HG03025 (cell line): ENCODE data around the gene ACAD10.
"Not testable (repeated sequence)": the region's sequence is repeated elsewhere in the genome, so short reads cannot be mapped to it uniquely, and the experiment has no call there.

Experiments used
- ATAC-seq: cut with Tn5 transposase; IDR thresholded peaks from one replicate; pipeline ENCODE4 v1.9.1; 2021; ENCODE audit warnings: mild to moderate bottlenecking, moderate library complexity; ENCODE audit not compliant: unreplicated experiment, low FRiP score

ACAD10 gene

DNA sequence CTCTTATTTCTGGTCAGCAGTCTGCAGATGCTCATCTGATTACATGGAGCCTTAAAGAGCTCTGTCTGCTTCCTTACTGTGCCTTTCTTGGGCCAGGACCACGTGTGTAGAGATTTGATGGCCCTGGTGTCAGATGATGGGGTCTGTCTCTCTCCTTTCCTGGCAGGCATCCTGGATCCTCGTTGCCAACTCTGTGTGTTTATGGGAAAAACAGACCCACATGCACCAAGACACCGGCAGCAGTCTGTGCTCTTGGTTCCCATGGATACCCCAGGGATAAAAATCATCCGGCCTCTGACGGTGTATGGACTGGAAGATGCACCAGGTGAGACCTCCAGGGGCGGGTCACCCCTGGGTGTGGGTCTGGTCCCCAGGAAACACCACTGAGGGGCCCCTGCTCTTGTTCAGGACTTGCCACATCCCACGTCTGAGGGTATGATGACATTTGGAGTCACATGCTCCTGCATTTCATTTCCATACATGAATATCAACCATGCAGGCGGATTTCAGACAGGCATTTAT, 62.4 kb downstream of the ACAD10 start:
- no peak for ATAC-seq

DNA sequence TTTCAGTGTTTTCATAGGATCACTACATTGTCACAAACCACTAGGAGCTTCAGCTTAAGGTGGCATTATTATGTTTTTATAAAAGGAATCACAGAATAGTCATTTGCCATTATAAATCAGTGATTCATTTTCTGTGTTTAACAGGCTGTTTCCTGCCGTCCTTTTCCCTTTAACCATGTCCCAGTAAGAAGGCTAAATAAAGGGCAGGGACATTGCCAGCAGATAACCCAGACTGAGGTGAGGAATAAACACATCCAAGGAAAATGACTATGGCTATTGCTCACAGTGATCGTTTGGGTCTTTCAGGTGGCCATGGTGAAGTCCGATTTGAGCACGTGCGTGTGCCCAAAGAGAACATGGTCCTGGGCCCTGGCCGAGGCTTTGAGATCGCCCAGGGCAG, 63.0 kb downstream of the ACAD10 start:
- no peak for ATAC-seq

DNA sequence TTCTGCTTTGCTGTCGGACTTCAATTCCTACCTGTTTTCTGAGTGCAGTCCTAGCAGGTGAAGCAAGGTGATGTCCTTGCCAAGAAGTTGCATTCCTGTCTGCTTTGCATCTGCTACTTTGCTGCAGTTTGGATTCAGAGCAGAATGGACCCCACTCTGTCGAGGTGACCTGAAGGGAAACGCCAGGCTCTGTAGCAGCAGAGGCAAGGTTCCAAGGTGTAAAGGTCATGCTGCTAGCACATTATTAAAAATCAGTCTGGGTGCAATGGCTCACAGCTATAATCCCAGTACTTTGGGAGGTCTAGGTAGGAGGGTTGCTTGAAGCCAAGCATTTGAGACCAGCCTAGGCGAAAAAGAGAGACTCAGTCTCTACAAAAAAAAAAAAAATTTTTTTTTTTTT, 63.5 kb downstream of the ACAD10 start:
- no peak for ATAC-seq

DNA sequence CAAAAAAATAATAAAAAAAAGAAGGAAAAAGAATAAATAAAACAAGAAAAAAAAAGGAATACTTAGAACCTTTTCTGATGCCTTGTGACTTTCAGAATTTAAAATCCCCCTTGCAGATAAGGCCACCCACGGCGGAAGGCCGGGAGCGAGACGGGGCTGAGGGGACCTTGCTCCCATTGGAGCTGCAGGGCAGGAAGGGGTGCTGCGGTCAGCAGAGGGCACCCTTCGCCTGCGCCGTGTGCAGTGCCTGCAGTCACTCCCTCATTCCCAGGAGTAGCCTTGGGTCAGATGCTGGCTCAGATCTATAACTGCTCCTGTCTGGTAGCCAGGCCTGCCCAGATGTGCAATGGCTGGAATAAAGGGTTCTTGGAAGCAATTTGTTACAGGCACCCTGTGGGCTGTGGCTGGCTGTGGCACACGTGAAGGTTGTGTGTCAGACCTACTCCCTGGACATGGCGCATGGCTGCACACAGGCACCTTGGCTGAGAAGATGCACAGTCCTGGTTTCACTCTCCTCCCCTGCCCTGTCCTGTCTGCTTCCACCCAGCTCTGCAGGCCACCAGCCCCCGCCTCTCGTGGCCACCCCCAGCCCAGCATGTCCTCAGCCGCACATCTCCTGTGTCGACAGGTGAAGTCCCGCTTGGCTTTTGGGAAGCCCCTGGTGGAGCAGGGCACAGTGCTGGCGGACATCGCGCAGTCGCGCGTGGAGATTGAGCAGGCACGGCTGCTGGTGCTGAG, 67.5 kb downstream of the ACAD10 start:
- ATAC-seq = no peak

DNA sequence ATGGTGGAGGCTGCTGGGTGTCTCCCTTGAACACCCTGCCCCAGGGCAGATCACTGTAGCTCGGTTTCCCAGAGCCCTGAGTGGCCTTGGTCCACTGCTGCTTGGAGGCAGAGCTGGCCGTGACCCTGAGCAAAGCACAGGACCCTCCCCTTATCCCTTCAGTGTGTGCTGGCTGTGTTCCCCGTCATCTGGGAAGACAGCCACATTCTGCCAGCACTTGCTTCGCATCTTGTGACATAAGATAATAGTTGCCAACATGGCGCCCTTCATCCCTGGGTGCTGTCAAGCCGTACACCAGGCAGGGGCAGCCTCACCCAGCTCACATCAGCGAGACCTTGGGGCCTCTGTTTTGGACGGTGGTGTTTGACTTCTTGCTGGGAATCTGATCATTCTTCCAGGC, 68.8 kb downstream of the ACAD10 start:
- ATAC-seq = no peak

DNA sequence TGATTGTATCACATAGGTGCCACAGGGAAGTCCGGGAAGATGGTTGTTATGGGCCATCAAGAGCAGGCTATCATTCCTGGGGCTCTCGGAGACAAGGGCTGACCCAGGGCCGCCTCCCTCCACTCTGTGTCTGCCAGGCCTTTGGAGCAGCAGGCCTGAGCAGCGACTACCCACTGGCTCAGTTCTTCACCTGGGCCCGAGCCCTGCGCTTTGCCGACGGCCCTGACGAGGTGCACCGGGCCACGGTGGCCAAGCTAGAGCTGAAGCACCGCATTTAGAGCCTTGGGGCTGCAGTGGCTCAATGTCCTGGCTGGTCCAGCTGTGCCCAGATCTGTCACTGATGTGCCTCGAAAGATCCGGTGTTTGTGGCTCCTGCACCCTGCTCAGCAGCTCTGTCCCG, 70.3 kb downstream of the ACAD10 start:
- ATAC-seq = no peak

DNA sequence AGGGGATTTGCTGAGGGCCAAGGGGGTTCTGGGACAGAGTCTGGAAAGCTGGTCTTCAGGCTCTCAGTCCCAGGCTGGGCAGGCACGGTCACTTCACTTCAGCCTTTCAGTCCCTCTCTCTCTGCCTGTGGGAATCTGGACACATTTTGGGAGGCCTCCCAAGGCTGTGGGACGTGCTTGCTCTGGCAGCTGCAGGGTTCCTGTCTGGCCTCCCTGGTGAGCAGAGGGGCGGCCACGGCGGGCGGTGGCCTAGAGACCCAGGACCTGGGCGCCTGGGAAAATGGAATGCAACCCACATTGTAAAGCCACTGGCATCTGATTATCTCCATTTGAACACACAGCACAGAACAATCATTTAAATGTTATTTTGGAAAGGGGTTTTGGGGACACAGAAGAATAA, 70.8 kb downstream of the ACAD10 start:
- no peak for ATAC-seq

DNA sequence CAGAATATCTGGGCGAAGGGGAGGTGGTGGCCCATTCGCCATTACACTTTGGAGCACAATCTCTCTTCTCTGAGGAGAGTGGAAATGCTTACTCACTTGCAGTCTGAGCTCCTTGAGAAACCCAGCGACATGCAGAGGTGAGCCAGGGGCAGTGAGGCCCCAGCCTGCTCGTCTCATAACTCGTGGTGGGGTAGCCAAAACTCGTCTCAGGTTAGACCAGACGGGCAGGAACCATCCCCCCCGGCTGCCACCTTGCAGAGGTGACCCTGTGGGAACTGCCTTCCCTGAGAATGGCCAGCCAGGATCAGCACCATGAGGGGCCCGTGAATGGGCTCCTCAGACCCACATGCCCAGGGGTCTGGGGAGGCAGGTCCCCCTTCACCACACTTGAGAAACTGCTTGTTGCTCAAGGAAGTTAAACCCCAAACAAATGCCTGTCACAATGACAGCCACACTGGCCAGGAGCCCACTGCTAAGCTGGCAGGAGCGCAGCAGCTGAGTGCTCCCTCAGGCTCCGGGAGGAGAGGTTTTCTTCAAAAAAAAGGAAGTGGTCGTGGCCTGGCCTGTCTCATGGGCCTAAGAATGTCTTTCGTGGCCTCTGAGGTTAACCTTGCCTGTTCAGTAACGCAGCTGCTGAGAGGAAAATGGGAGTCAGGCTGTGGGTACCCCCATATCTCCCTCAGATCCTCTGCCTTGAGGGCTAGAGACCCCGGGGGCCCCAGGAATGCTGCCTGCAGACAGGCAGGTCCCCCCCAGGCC, 71.7 kb downstream of the ACAD10 start:
- ATAC-seq = no peak

DNA sequence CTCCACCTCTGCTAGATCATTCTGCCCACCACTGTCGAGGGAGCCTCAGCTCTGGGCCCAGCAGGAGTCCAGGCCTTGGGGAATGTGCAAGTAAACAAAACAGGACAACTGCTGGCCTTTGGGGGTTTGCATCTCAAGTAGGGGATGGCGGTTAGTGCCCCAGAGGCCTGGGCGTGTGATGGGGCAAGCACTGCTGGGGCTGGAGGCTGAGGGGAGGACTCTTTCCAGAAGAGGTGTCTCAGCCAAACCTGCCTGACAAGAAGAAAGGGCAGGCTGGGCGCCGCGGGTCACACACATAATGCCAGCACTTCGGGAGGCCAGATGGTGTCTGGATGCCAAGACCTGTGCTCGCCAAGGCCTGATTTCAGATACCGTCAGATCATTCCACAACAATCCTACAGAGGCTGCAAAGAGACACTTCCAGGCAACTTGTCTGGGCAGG, 72.3 kb downstream of the ACAD10 start:
- ATAC-seq = no peak

DNA sequence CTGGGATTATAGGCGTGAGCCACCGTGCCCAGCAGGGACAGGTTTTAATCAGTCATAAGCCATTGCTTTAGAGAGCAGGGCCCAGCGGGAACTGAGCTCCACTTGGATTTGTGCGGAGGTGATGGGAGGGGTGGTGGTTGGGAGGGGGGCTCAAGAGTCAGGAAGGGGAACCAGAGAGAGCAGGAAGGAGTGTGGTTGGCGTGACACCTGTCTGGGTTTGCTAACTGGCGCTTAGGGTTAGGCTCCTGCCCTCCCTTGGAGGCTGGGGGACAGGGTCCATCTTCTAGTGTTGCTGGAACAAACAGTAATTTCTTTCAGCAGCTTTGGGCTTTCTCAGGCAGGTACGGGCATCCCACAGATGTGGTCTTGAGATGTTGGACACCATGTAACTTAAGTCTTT, 73.4 kb downstream of the ACAD10 start:
- no peak for ATAC-seq

DNA sequence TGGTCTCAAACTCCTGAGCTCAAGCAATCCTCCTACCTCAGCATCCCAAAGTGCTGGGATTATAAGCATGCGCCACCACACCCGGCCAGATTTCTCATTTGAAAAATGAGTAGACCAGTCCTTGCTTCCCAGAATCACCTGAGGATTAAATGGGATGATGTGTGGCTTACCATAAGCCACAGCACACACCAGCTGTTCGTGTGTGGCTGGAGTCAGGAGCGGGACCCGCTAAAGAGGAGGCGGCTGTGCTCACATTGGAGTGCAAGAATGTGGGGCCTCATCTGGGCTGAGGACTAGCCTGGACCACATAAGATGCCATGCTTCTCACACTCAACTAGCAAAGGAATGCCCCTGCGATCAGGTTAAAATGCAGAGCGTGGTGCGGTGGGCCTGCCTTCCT, 74.1 kb downstream of the ACAD10 start:
- no peak for ATAC-seq

DNA sequence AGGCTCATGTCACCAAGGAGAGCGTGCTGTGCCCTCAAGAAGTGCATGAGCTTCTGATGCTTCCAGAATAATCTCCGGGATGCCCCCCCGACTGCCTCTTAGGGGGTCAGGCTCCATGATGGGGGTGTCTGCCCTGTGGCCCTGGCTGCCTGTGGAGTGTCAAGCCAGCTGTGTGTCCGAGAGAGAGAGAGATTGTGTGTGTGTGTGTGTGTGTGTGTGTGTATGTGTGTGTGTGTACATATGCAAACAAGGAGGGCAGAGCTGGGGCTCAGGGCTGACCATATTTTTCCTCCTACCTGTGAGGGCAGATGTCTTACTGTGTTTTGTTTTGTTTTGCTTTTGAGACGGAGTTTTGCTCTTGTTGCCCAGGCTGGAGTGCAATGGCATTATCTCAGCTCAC, 75.2 kb downstream of the ACAD10 start:
- ATAC-seq = no peak

DNA sequence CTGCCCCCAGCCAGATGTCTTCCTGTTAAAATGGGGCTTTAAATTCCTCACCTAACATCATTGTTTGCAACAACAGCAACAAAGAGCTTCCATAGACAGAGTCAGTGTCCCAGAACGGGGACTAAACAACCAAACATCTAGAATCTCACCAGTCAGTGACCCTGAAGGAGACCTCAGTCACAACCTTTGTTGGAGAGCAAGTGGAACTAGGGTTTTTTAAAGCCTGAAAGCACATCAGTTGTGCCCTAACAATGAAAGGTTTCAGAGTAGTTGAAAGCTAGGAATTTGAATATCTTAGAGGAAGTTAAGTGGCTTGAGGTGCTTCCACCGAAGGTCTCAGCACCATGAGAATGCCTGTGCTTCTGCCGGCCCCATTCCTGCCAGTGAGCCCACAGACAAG, 75.9 kb downstream of the ACAD10 start:
- no peak for ATAC-seq

DNA sequence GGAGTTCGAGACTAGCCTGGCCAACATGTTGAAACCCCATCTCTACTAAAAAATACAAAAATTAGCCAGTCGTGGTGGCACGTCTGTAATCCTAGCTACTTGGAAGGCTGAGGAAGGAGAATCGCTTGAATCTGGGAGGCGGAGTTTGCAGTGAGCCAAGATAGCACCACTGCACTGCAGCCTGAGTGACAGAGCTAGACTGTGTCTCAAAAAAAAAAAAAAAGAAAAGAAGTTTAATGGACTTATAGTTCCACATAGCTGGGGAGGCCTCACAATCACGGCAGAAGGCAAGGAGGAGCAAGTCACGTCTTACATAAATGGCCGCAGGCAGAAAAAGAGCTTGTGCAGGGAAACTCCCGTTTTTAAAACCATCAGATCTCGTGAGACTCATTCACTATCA, 77.7 kb downstream of the ACAD10 start:
- ATAC-seq = not testable (repeated sequence)

DNA sequence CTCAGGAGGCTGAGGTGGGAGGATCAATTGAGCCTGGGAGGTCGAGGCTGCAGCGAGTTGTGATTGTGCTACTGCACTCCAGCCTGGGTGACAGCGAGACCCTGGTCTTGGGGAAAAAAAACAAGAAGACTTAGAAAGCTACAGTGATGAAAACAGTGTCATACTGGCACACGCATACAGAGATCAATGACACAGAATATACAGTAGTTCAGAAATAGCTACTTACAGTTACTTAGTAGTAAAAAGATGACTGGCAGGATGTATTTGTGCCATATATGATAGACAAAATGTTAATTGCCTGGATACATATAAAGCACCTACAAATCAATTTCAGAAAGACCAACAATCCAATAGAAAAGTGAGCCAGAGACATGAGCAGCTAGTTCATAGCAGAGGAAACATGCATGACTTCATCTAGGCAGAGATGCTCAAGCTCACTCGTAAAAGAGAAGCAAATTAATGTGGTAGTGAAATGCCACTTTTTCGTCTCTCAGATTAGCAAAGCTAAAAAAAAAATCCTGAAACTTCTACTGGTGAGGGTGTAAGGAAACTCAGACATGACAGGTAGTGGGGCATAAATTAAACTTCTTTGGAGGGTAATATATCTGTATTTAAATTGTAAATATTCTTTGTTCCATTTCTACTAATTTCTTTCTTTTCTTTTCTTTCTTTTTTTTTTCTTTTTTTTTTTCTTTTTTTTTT, 78.4 kb downstream of the ACAD10 start:
- ATAC-seq = no peak

DNA sequence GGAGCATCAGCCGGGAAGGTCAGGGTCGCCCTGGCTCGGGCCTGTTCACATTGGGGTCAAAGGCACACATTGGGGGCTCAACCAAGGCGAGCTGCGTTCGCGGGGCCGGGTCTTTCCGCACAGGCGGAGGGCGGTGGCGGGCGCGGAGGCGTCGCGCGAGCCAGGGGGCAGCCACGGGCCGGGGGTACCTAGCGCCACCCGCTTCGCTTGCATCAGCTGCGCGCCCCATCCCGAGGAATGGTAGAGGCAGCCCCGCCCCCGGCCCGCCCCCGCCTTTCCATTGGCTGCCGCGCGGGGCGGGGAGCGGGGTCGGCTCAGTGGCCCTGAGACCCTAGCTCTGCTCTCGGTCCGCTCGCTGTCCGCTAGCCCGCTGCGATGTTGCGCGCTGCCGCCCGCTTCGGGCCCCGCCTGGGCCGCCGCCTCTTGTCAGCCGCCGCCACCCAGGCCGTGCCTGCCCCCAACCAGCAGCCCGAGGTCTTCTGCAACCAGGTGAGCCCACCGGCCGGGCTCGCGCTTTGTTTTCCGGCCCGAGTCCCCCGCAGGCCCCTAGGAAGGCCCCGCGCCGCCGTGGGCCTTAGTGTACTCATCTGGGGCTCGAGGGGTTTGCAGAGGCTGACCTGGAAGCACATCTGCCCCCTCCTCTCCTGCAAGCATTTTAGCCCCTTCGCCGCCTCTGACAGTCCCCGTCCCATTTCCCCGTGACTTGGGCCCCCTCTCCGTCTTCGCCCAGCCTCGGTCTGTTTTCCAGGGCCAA, 80.9 kb downstream of the ACAD10 start, which contains the start of gene ALDH2:
TSS of gene ALDH2 (plus strand) at position 326 of the 754 bp plus-strand sequence. CDS start at position 376, 50 bp downstream.
- ATAC-seq = no peak

DNA sequence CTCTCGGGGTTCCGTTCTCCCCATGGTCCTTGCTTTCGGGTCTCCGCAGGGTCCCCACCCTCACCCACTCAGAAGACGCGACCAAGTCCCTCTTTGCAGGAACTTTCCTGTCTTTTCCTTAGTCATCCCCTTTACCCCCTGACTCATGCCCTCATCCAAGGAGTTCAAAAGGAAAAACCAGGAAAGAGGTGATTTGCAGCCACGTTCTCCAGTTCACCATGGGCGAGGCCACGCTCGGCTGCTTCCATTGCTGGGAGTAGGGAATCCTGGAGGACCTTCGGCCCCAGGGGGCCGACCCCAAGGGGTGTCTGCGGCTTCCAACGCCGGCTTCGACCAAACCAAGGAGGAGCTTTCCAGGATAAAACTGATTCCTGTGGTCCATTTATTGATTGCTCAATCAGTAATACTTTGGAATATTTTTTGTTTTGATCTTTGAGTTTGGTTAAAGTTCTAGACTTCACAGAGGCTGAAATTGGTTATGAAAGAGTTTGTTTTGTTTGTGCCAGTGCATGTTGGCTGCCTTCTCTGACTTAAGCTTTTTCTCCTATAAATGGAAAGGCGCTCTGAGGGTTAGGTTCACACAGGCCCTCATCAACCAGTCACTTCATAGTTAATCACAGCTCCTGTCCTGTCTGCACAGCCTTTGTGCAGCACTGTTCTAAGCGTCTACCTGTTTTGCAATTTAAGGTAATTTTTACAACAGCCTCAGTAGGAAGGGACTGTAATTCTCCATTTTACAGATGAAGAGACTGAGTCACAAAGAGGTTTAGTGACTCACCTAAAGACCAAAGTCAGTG, 81.7 kb downstream of the ACAD10 start:
- no peak for ATAC-seq

DNA sequence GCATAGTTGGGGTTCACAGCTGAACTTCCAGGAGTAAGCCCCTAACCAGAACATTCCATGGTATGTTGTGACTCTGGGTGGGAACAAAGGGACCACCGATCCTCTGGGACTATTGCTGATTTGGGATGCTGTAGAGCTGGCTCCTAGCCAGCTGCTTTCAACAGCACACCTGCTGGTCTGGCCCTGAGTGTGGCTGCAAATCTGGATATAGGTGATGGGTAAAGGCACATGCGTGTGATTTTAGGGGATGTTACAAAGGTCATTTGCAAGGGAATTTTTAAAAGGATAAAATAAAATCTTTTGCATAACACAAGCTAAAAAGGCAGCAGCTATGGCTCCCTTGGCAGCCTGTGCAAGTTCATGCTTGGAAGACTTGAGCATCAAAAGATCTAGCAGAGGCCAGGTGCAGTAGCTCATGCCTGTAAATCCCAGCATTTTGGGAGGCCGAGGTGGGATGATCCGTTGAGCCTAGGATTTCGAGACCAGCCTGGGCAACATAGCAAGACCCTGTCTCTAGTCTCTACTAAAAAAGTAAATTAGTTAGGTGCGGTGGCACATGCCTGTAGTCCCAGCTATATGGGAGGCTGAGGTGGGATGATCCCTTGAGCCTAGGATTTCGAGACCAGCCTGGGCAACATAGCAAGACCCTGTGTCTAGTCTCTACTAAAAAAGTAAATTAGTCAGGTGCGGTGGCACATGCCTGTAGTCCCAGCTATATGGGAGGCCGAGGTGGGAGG, 82.5 kb downstream of the ACAD10 start:
- no peak for ATAC-seq

DNA sequence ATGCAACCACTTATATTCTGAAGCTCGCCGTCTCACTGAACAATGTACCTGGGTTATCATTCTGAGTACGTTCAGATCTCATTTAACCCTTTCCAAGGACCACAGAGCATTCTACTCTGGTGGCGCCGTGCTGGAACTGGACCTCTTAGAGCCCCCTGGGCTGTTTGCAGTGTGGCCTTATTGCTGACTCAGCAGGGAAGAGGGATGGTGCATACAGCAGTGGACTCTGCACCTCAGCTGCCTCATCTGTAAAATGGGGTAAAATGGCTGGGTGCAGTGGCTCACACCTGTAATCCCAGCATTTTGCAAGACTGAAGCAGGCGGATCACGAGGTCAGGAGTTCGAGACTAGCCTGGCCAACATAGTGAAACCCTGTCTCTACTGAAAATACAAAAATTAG, 83.7 kb downstream of the ACAD10 start:
- no peak for ATAC-seq
